ENCODE measurements around the gene GNL1. TPM values are rescaled to one million over a fixed set of nuclear protein-coding genes. Genes with fewer than 3 reads are reported as not detected.
"Not testable (repeated sequence)": the region's sequence is repeated elsewhere in the genome, so short reads cannot be mapped to it uniquely, and the experiment has no call there.

GNL1 gene
- total RNA-seq, 1 experiment from 2014 or later = 113 TPM

DNA sequence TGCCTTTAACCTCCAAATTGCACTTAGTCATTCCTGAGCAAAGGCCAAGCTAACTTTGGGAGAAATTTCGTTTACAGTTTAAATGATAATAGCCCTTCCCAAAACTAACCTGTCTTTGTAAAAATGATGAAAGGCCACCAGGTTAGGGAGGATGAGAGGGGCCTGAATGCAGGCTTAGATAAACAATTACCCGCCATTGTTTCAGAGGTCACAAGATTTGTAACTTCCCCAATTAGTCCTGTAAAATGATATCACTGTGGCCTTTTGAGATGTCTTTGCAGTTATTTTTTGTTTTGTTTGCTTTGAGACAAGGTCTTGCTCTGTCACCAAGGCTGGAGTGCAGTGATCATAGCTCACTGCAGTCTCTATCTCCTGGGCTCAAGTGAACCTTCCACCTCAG is 26.3 kb downstream of the GNL1 start:
- Histone ChIP-seq H3K9me3 (ENCODE audit: control insufficient read depth in 1 of 2, insufficient read depth in 1 of 2, low read depth in 1 of 2, low read length in 2 of 2) (no peaks in the 10 kb centered on the region), H3K9me2 (ENCODE audit: insufficient read depth) (no peaks in the 10 kb centered on the region), H3K4me1 (ENCODE audit: control insufficient read depth in 1 of 2, insufficient read depth in 2 of 2, low read length in 2 of 2) (peaks cover 7 to 15% of the 10 kb centered on the region in 2 experiments; a peak in 3 of 4 replicates), H3K9ac (ENCODE audit: low read length) (no peak overlapping the region), H3K4me2 (ENCODE audit: low read length) (no peak overlapping the region), H2AFZ (ENCODE audit: low read depth, low read length, poor library complexity, severe bottlenecking) (no peak overlapping the region), H4K20me1 (ENCODE audit: insufficient read depth) (no peaks in the 10 kb centered on the region), H3K27me3 (ENCODE audit: insufficient read depth, low read length) (no peaks in the 10 kb centered on the region), H3K79me2 (ENCODE audit: insufficient read depth, low read length) (no peaks in the 10 kb centered on the region), H3K36me3 (ENCODE audit: control insufficient read depth in 1 of 2, insufficient read depth in 2 of 2, low read length in 2 of 2) (no peaks in the 10 kb centered on the region), H3K4me3 (replicated peaks in 1 of 2; ENCODE audit: low read depth in 1 of 2, low read length in 2 of 2) (no peak overlapping the region), H3K27ac (ENCODE audit: low read depth, low read length) (no peak overlapping the region)
- DNase-seq (ENCODE audit: low read depth, low spot score) (no peak), ATAC-seq (no peak)
- TF ChIP-seq, protein P1, sequence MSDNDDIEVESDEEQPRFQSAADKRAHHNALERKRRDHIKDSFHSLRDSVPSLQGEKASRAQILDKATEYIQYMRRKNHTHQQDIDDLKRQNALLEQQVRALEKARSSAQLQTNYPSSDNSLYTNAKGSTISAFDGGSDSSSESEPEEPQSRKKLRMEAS (IDR thresholded peaks at IDR 0.05) = no peak
- TF ChIP-seq CEBPB (IDR thresholded peaks at IDR 0.05; ENCODE audit: low read depth) = no peak
- no peak for TF ChIP-seq JUND (IDR thresholded peaks at IDR 0.05)
- no peak for TF ChIP-seq SP1 (IDR thresholded peaks at IDR 0.05; ENCODE audit: low read depth)
- TF ChIP-seq SIN3A (IDR thresholded peaks at IDR 0.05; ENCODE audit: low read depth) = no peak
- no peak for TF ChIP-seq FOSL1 (IDR thresholded peaks at IDR 0.05; ENCODE audit: low read depth)
- TF ChIP-seq, protein P2, sequence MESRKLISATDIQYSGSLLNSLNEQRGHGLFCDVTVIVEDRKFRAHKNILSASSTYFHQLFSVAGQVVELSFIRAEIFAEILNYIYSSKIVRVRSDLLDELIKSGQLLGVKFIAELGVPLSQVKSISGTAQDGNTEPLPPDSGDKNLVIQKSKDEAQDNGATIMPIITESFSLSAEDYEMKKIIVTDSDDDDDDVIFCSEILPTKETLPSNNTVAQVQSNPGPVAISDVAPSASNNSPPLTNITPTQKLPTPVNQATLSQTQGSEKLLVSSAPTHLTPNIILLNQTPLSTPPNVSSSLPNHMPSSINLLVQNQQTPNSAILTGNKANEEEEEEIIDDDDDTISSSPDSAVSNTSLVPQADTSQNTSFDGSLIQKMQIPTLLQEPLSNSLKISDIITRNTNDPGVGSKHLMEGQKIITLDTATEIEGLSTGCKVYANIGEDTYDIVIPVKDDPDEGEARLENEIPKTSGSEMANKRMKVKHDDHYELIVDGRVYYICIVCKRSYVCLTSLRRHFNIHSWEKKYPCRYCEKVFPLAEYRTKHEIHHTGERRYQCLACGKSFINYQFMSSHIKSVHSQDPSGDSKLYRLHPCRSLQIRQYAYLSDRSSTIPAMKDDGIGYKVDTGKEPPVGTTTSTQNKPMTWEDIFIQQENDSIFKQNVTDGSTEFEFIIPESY (IDR thresholded peaks at IDR 0.05; ENCODE audit: extremely low read depth, insufficient replicate concordance, low read length) = no peak
- TF ChIP-seq EZH2phosphoT487 (IDR thresholded peaks at IDR 0.05; ENCODE audit: borderline replicate concordance) = no peak
- no peak for TF ChIP-seq ZFX (IDR thresholded peaks at IDR 0.05)
- no peak for TF ChIP-seq POLR2AphosphoS5 (IDR thresholded peaks at IDR 0.05; ENCODE audit: low read depth, low read length)
- TF ChIP-seq, protein P3, sequence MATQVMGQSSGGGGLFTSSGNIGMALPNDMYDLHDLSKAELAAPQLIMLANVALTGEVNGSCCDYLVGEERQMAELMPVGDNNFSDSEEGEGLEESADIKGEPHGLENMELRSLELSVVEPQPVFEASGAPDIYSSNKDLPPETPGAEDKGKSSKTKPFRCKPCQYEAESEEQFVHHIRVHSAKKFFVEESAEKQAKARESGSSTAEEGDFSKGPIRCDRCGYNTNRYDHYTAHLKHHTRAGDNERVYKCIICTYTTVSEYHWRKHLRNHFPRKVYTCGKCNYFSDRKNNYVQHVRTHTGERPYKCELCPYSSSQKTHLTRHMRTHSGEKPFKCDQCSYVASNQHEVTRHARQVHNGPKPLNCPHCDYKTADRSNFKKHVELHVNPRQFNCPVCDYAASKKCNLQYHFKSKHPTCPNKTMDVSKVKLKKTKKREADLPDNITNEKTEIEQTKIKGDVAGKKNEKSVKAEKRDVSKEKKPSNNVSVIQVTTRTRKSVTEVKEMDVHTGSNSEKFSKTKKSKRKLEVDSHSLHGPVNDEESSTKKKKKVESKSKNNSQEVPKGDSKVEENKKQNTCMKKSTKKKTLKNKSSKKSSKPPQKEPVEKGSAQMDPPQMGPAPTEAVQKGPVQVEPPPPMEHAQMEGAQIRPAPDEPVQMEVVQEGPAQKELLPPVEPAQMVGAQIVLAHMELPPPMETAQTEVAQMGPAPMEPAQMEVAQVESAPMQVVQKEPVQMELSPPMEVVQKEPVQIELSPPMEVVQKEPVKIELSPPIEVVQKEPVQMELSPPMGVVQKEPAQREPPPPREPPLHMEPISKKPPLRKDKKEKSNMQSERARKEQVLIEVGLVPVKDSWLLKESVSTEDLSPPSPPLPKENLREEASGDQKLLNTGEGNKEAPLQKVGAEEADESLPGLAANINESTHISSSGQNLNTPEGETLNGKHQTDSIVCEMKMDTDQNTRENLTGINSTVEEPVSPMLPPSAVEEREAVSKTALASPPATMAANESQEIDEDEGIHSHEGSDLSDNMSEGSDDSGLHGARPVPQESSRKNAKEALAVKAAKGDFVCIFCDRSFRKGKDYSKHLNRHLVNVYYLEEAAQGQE (IDR thresholded peaks at IDR 0.05; ENCODE audit: low read depth) = no peak
- TF ChIP-seq ZNF274 (IDR thresholded peaks at IDR 0.05; ENCODE audit: low read depth, low read length) = no peak
- TF ChIP-seq, protein P4, sequence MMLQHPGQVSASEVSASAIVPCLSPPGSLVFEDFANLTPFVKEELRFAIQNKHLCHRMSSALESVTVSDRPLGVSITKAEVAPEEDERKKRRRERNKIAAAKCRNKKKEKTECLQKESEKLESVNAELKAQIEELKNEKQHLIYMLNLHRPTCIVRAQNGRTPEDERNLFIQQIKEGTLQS (IDR thresholded peaks at IDR 0.05) = no peak
- intact Hi-C loops (cut with micrococcal nuclease) = no loop called here
- BruUV-seq (replicated peaks) = no TSS peak
- POLR2A ChIA-PET = no interaction called here
- RAD21 ChIA-PET (ENCODE audit: low non-redundant PET in 1 of 2, low total read pairs in 2 of 2, uncharacterized antibody in 2 of 2, unreplicated experiment in 2 of 2) = no interaction called here
- CTCF ChIA-PET = interaction anchor here (0.8 to 1.2 kb wide), 3 partner anchors 11 to 46 kb away, joined by 3 to 5 read pairs (median 3); no protein-coding TSS in a partner anchor

DNA sequence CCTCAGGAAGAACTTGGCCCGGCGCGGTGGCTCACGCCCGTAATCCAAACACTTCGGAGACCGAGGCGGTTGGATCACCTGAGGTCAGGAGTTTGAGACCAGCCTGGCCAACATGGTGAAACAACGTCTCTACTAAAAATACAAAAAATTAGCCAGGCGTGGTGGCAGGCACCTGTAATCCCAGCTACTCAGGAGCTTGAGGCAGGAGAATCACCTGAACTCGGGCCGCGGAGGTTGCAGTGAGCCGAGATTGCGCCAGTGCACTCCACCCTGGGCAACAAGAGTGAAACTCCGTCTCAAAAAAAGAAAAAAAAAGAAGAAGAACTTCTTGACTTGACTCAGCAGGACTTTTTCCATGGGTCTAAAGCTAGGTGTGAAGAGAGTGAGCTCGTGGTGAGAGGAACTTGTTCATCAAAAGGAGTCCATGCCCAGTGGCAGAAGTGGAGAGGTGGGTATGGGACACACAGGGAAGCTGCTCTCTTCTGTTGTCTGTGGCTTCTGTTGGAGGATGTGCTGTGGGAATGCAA is 26.9 kb downstream of the GNL1 start:
- DNase-seq (ENCODE audit: low read depth, low spot score); H3K4me3 ChIP-seq (replicated peaks in 1 of 2; ENCODE audit: low read depth in 1 of 2, low read length in 2 of 2); H3K27me3 ChIP-seq (ENCODE audit: insufficient read depth, low read length); RAD21 ChIA-PET (ENCODE audit: low non-redundant PET in 1 of 2, low total read pairs in 2 of 2, uncharacterized antibody in 2 of 2, unreplicated experiment in 2 of 2); H2AFZ ChIP-seq (ENCODE audit: low read depth, low read length, poor library complexity, severe bottlenecking); H3K9ac ChIP-seq (ENCODE audit: low read length); H3K79me2 ChIP-seq (ENCODE audit: insufficient read depth, low read length); BruUV-seq (replicated peaks); ATAC-seq; H3K4me2 ChIP-seq (ENCODE audit: low read length); intact Hi-C loops (cut with micrococcal nuclease); H4K20me1 ChIP-seq (ENCODE audit: insufficient read depth); H3K27ac ChIP-seq (ENCODE audit: low read depth, low read length); H3K9me3 ChIP-seq (ENCODE audit: control insufficient read depth in 1 of 2, insufficient read depth in 1 of 2, low read depth in 1 of 2, low read length in 2 of 2); H3K9me2 ChIP-seq (ENCODE audit: insufficient read depth); POLR2A ChIA-PET; H3K36me3 ChIP-seq (ENCODE audit: control insufficient read depth in 1 of 2, insufficient read depth in 2 of 2, low read length in 2 of 2): not testable (repeated sequence)
- CTCF ChIA-PET = interaction anchor here (0.8 to 1.2 kb wide), 3 partner anchors 12 to 45 kb away, joined by 3 to 5 read pairs (median 3); no protein-coding TSS in a partner anchor
- peaks cover 7 to 15% of the 10 kb centered on the region in 2 experiments; a peak in 3 of 4 replicates for H3K4me1 ChIP-seq (ENCODE audit: control insufficient read depth in 1 of 2, insufficient read depth in 2 of 2, low read length in 2 of 2)

All from HCT116 (cell line).